Measurements from ENCODE around the gene ALPK1.

Gene ALPK1

GRCh38 chr4:112386071-112386470 is 88.9 kb downstream of the ALPK1 start:
- no peak for DNase-seq (ENCODE audit: extremely low read depth, insufficient read length)
- Histone ChIP-seq H3K4me3 (replicated peaks; ENCODE audit: low read depth, low read length) (no peak overlapping the region), H3K36me3 (ENCODE audit: control insufficient read depth, insufficient read depth, low read length) (no peaks in the 10 kb centered on the region), H3K27me3 (replicated peaks; ENCODE audit: control insufficient read depth, insufficient read depth, low read length) (no peaks in the 10 kb centered on the region)
- no peak for TF ChIP-seq CTCF (IDR thresholded peaks at IDR 0.05; ENCODE audit: insufficient read depth, low read length, poor library complexity, severe bottlenecking)

- DNase-seq (ENCODE audit: extremely low read depth, insufficient read length) = no peak
- Histone ChIP-seq H3K4me3 (replicated peaks; ENCODE audit: low read depth, low read length) (no peak overlapping the region), H3K36me3 (ENCODE audit: control insufficient read depth, insufficient read depth, low read length) (no peaks in the 10 kb centered on the region), H3K27me3 (replicated peaks; ENCODE audit: control insufficient read depth, insufficient read depth, low read length) (no peaks in the 10 kb centered on the region)
- TF ChIP-seq CTCF (IDR thresholded peaks at IDR 0.05; ENCODE audit: insufficient read depth, low read length, poor library complexity, severe bottlenecking) = no peak
Measured at GRCh38 chr4:112402098-112402497, 104.9 kb downstream of the ALPK1 start.

- TF ChIP-seq CTCF (IDR thresholded peaks at IDR 0.05; ENCODE audit: insufficient read depth, low read length, poor library complexity, severe bottlenecking) = no peak
- Histone ChIP-seq H3K36me3 (ENCODE audit: control insufficient read depth, insufficient read depth, low read length) (no peaks in the 10 kb centered on the region), H3K27me3 (replicated peaks; ENCODE audit: control insufficient read depth, insufficient read depth, low read length) (no peaks in the 10 kb centered on the region), H3K4me3 (replicated peaks; ENCODE audit: low read depth, low read length) (no peak overlapping the region)
- no peak for DNase-seq (ENCODE audit: extremely low read depth, insufficient read length)
Measured at GRCh38 chr4:112403101-112403945, 106.2 kb downstream of the ALPK1 start.

- TF ChIP-seq CTCF (IDR thresholded peaks at IDR 0.05; ENCODE audit: insufficient read depth, low read length, poor library complexity, severe bottlenecking) = no peak
- Histone ChIP-seq H3K27me3 (replicated peaks; ENCODE audit: control insufficient read depth, insufficient read depth, low read length) (no peaks in the 10 kb centered on the region), H3K36me3 (ENCODE audit: control insufficient read depth, insufficient read depth, low read length) (no peaks in the 10 kb centered on the region), H3K4me3 (replicated peaks; ENCODE audit: low read depth, low read length) (no peak overlapping the region)
- DNase-seq (ENCODE audit: extremely low read depth, insufficient read length) = no peak
Measured at GRCh38 chr4:112410364-112410763, 113.2 kb downstream of the ALPK1 start.

GRCh38 chr4:112410804-112411203 is 113.6 kb downstream of the ALPK1 start:
- no peaks in the 10 kb centered on the region for H3K36me3 ChIP-seq (ENCODE audit: control insufficient read depth, insufficient read depth, low read length)
- no peak for DNase-seq (ENCODE audit: extremely low read depth, insufficient read length)
- no peak for TF ChIP-seq CTCF (IDR thresholded peaks at IDR 0.05; ENCODE audit: insufficient read depth, low read length, poor library complexity, severe bottlenecking)

More at GRCh38 chr4:112410804-112411203, 113.6 kb downstream of the ALPK1 start:
- H3K4me3 ChIP-seq (replicated peaks; ENCODE audit: low read depth, low read length) = no peak overlapping the region
- H3K27me3 ChIP-seq (replicated peaks; ENCODE audit: control insufficient read depth, insufficient read depth, low read length) = no peaks in the 10 kb centered on the region

All from GM06990 (cell line).